SU-DHL-6 (cell line): ENCODE results near the gene NCOA3.

ENCODE experiments used
- H2AFZ ChIP-seq: fragments of 200-600 bp; sonication (generic); 2 replicates; pipeline ENCODE4 v1.6.1; 2014; ENCODE audit warnings: low read depth, mild to moderate bottlenecking, moderate library complexity, mixed read lengths, antibody characterized with exemption, low read length; ENCODE audit not compliant: severe bottlenecking
- H3F3A ChIP-seq: fragments of 200-600 bp; shearing (Covaris generic); 2 replicates; pipeline ENCODE4 v1.6.0; 2016; ENCODE audit warnings: antibody characterized with exemption, mild to moderate bottlenecking; ENCODE audit not compliant: insufficient read depth
- H3K27ac ChIP-seq: fragments of 200-600 bp; sonication (generic); 2 replicates; pipeline ENCODE4 v1.5.1; 2016; ENCODE audit warnings: low read depth, mild to moderate bottlenecking, low read length, moderate library complexity, mixed read lengths
- H3K27me3 ChIP-seq: fragments of 200-600 bp; sonication (generic), shearing (Covaris generic); 2 replicates; pipeline ENCODE4 v1.6.0; 2014; ENCODE audit warnings: mild to moderate bottlenecking, low read length
- H3K36me3 ChIP-seq: fragments of 200-600 bp; sonication (generic); 2 replicates; pipeline ENCODE4 v1.6.1; 2014; ENCODE audit warnings: mild to moderate bottlenecking, low read length, mixed read lengths
- H3K4me2 ChIP-seq: fragments of 300-600, 200-600 bp; shearing (Covaris generic), sonication (generic); 2 replicates; pipeline ENCODE4 v1.6.0; 2014; ENCODE audit warnings: low read length, low read depth, mild to moderate bottlenecking; ENCODE audit not compliant: poor library complexity, severe bottlenecking
- H3K4me3 ChIP-seq: fragments of 200-600 bp; sonication (generic); 2 replicates; pipeline ENCODE4 v1.5.1; 2014; ENCODE audit warnings: antibody characterized with exemption, low read length, mild to moderate bottlenecking, mixed read lengths; ENCODE audit not compliant: insufficient read depth, poor library complexity, severe bottlenecking
- H3K79me2 ChIP-seq: fragments of 200-600 bp; sonication (generic); 2 replicates; pipeline ENCODE4 v1.6.1; 2014; ENCODE audit warnings: mild to moderate bottlenecking, low read length, moderate library complexity; ENCODE audit not compliant: insufficient read depth
- H3K9ac ChIP-seq: fragments of 200-600 bp; sonication (generic); 2 replicates; pipeline ENCODE4 v1.7.0; 2014; ENCODE audit warnings: mild to moderate bottlenecking, low read length
- H3K9me2 ChIP-seq: fragments of 200-600 bp; sonication (generic); replicated peaks from 2 replicates; pipeline ENCODE4 v1.6.1; 2014; ENCODE audit warnings: low read length; ENCODE audit not compliant: insufficient read depth
- H3K9me3 ChIP-seq: fragments of 200-600 bp; sonication (generic); 2 replicates; pipeline ENCODE4 v1.6.1; 2014; ENCODE audit warnings: low read length, mixed read lengths; ENCODE audit not compliant: insufficient read depth
- H4K20me1 ChIP-seq: fragments of 200-600 bp; sonication (generic); 2 replicates; pipeline ENCODE4 v1.6.1; 2014; ENCODE audit warnings: low read depth, mild to moderate bottlenecking, antibody characterized with exemption, low read length, moderate library complexity, mixed read lengths
- CTCF ChIP-seq: fragments of 200-600 bp; sonication (generic); IDR thresholded peaks from one replicate; pipeline ENCODE4 v1.5.1; 2017; ENCODE audit warnings: antibody characterized with exemption, mild to moderate bottlenecking, low read length, moderate library complexity; ENCODE audit not compliant: insufficient read depth, poor library complexity, severe bottlenecking
- EZH2phosphoT487 ChIP-seq: fragments of 200-600 bp; sonication (generic), shearing (Covaris generic); conservative IDR thresholded peaks from 2 replicates; pipeline ENCODE4 v1.6.1; 2018; ENCODE audit warnings: mild to moderate bottlenecking, antibody characterized with exemption, low read length, moderate library complexity, mixed read lengths

Gene NCOA3

DNA sequence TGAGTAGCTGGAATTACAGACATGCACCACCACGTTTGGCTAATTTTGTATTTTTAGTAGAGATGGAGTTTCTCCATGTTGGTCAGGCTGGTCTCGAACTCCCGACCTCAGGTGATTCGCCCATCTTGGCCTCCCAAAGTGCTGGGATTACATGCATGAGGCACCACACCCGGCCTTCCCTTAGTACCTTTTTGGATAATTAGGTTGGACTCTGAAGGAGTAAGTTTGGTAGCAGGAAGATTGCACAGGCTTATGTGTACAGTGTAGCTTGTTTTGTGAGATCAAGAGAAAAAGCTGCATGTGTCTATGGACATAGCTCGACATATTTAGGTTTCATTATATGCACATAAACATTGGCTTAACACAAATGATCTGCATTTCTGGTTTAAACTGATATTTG is 116.8 kb downstream of the NCOA3 start:
- H3K9me2 ChIP-seq: no peaks in the 10 kb centered on the region
- peak overlapping the region; percentile 0; the same call in 1 of the 2 replicates for H3K27ac ChIP-seq

DNA sequence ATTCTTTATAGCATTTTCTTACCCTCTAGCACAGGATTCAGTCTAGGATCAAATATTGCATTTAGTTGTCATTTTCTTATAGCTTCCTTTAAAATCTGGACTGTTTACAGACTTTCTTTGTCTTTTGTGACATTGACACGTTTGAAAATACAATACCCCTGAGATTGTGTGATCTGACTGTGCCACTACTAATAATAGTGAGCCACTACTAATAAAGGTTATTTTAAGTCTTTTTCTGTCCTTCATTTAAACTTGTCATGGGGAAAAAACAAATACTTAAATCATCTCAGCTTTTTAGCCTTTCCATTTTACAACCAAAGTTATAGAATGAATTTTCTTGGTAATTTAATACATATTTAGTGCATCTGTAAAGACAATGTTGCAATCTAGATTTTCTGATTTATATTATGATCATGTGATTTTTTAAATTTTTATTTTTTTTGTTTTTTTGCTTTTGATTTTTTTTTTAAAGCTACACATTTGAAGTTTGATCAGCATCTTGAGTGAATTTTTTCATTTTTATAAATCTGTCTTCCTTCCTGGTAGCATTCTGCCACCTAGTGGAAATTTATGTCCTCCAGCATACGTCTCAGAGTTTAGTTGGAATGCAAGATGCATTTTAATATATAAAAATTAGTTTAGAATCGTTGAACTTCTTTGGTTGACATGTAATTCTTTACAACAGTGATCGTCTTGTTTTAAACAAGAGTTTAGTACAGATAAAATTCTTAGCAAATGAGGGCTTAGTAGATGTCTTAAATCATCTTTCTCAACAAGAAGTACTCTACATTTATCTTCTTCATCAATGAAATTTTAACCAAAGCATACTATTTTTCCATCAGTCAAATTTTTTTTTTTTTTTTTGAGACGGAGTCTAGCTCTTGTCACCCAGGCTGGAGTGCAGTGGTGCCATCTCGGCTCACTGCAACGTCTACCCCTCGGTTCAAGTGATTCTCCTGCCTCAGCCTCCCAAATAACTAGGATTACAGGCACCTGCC is 119.4 kb downstream of the NCOA3 start:
- H3K79me2 ChIP-seq: peaks cover 100% of the 10 kb centered on the region
- H3K9ac ChIP-seq: no peak overlapping the region
- peak overlapping the region; percentile 3 for H3K4me2 ChIP-seq
- H4K20me1 ChIP-seq: peaks cover 53% of the 10 kb centered on the region
- H2AFZ ChIP-seq: no peak overlapping the region
- TF ChIP-seq CTCF (peak; percentile 77), EZH2phosphoT487 (no peak)
- H3F3A ChIP-seq: peaks cover 87% of the 10 kb centered on the region
- H3K27ac ChIP-seq: peak overlapping the region; percentile 66
- H3K9me2 ChIP-seq: no peaks in the 10 kb centered on the region
- H3K27me3 ChIP-seq: no peaks in the 10 kb centered on the region
- H3K36me3 ChIP-seq: peaks cover 53% of the 10 kb centered on the region
- no peak overlapping the region for H3K4me3 ChIP-seq
- H3K9me3 ChIP-seq: no peaks in the 10 kb centered on the region

More for the DNA sequence above, 116.8 kb downstream of the NCOA3 start:
- peaks cover 98% of the 10 kb centered on the region for H3K79me2 ChIP-seq
- no peak overlapping the region for H2AFZ ChIP-seq
- H4K20me1 ChIP-seq: peaks cover 62% of the 10 kb centered on the region
- H3F3A ChIP-seq: peaks cover 88% of the 10 kb centered on the region
- H3K36me3 ChIP-seq: peaks cover 42% of the 10 kb centered on the region
- no peak overlapping the region for H3K4me3 ChIP-seq
- H3K27me3 ChIP-seq: no peaks in the 10 kb centered on the region
- no peak overlapping the region for H3K9ac ChIP-seq
- H3K9me3 ChIP-seq: no peaks in the 10 kb centered on the region
- no peak for TF ChIP-seq CTCF
- TF ChIP-seq EZH2phosphoT487: no peak
- H3K4me2 ChIP-seq: no peak overlapping the region

DNA sequence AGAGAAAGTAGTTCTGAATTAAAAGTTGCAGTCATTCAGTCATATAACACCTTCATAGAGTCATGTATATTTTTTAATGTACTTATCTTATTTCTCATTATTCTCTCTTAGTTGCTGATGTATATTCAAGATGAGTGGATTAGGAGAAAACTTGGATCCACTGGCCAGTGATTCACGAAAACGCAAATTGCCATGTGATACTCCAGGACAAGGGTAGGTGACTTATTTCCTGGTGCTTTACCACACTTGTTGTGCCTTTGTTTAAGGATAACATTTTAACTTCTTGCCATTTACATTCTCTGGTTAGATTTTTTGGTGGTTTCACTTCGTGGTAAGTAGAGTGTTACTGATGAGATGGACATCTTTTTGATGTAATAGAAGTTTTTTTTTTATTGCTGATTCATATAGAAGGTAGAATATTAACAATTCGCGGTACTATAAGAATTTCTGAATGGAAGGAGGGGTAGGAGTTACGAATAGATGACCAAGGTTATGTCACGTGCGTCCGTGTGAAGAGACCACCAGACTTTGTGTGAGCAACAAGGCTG is 120.5 kb downstream of the NCOA3 start:
- Histone ChIP-seq H3K4me2 (no peak overlapping the region), H4K20me1 (peaks cover 49% of the 10 kb centered on the region), H3K4me3 (no peak overlapping the region), H3K9me3 (no peaks in the 10 kb centered on the region), H3K36me3 (peaks cover 64% of the 10 kb centered on the region), H3F3A (peaks cover 89% of the 10 kb centered on the region), H3K79me2 (peaks cover 98% of the 10 kb centered on the region), H3K9ac (no peak overlapping the region), H3K27ac (no peak overlapping the region), H2AFZ (no peak overlapping the region), H3K27me3 (no peaks in the 10 kb centered on the region), H3K9me2 (no peaks in the 10 kb centered on the region)
- TF ChIP-seq EZH2phosphoT487 (no peak), CTCF (no peak)
